Measurements from ENCODE around the gene BDH1. TPM values are rescaled to one million over a fixed set of nuclear protein-coding genes. Genes with fewer than 3 reads are reported as not detected.

Gene BDH1

Small RNA genes lying within 50 kb of the gene (small RNA-seq; reads per million reads assigned to genes)
- gene AC132008.1 (ENCODE audit: insufficient read depth), result not detected
